ENCODE results near the gene ZSCAN10.

ZSCAN10 gene

DNA sequence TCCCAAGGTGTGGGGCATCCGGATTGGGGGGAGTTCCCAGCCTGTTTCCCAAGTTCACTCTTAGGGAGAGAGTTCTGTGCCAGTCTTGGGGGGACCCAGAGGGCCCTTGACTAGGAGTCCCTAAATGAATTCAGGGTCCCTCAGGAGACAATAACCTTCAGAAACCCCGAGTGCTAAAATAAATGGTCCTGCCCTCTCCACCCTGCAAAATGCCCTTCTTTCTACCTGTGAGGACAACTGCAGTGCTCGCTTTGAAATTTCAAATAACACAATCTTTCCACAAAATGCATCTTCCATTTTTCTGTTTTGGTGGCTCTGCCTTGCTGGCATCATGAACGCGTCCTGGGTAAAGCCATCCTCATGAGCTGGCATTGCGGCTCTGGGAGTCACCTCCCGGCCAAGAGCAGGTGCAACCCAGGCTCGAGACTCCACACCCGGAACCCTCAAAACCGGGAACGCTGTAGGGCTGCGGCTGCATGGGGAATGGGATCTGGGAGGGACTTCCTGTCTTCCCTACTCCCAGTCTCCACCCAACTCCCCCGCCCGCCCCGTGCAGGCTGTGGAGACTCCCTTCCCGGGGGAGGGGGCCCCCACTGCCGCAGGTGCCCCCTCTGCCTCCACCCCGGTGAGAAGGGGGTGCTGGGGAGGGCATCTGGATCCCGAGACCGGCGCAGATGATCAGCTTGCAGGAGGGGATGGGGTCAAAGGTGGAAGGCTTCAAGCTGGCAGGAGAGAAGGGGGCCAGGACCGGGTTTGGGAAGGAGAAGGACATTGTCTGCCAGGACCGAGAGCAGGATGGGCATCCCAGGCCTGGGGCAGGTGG is 13.2 kb upstream of the ZSCAN10 start, which contains the start of gene ZNF205:
Gene ZNF205 (plus strand): TSS at position 529 of the 823 bp plus-strand sequence. CDS start 845 bp downstream, outside the sequence.
- Histone ChIP-seq H3K27me3 (ENCODE audit: insufficient read depth, poor library complexity, severe bottlenecking) (peaks cover 5% of the 10 kb centered on the region), H3K4me3 (replicated peaks; ENCODE audit: insufficient read depth, low read length) (no peak within 1 kb of the TSS), H3K27ac (replicated peaks) (no peak within 1 kb of the TSS)
- no peak for DNase-seq (ENCODE audit: low read depth in 1 of 2, low spot score in 1 of 2)
- TF ChIP-seq POLR2AphosphoS5 (IDR thresholded peaks at IDR 0.05; ENCODE audit: low read depth), result no peak
- no peak for TF ChIP-seq SPI1 (IDR thresholded peaks at IDR 0.05; ENCODE audit: borderline replicate concordance, low read depth)
- TF ChIP-seq GABPA (IDR thresholded peaks at IDR 0.05; ENCODE audit: low read depth), result no peak
- TF ChIP-seq, protein P1, sequence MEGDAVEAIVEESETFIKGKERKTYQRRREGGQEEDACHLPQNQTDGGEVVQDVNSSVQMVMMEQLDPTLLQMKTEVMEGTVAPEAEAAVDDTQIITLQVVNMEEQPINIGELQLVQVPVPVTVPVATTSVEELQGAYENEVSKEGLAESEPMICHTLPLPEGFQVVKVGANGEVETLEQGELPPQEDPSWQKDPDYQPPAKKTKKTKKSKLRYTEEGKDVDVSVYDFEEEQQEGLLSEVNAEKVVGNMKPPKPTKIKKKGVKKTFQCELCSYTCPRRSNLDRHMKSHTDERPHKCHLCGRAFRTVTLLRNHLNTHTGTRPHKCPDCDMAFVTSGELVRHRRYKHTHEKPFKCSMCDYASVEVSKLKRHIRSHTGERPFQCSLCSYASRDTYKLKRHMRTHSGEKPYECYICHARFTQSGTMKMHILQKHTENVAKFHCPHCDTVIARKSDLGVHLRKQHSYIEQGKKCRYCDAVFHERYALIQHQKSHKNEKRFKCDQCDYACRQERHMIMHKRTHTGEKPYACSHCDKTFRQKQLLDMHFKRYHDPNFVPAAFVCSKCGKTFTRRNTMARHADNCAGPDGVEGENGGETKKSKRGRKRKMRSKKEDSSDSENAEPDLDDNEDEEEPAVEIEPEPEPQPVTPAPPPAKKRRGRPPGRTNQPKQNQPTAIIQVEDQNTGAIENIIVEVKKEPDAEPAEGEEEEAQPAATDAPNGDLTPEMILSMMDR (IDR thresholded peaks at IDR 0.05; ENCODE audit: insufficient read depth, low read length), result no peak
- TF ChIP-seq, protein P2, sequence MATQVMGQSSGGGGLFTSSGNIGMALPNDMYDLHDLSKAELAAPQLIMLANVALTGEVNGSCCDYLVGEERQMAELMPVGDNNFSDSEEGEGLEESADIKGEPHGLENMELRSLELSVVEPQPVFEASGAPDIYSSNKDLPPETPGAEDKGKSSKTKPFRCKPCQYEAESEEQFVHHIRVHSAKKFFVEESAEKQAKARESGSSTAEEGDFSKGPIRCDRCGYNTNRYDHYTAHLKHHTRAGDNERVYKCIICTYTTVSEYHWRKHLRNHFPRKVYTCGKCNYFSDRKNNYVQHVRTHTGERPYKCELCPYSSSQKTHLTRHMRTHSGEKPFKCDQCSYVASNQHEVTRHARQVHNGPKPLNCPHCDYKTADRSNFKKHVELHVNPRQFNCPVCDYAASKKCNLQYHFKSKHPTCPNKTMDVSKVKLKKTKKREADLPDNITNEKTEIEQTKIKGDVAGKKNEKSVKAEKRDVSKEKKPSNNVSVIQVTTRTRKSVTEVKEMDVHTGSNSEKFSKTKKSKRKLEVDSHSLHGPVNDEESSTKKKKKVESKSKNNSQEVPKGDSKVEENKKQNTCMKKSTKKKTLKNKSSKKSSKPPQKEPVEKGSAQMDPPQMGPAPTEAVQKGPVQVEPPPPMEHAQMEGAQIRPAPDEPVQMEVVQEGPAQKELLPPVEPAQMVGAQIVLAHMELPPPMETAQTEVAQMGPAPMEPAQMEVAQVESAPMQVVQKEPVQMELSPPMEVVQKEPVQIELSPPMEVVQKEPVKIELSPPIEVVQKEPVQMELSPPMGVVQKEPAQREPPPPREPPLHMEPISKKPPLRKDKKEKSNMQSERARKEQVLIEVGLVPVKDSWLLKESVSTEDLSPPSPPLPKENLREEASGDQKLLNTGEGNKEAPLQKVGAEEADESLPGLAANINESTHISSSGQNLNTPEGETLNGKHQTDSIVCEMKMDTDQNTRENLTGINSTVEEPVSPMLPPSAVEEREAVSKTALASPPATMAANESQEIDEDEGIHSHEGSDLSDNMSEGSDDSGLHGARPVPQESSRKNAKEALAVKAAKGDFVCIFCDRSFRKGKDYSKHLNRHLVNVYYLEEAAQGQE (IDR thresholded peaks at IDR 0.05; ENCODE audit: insufficient replicate concordance, low read depth), result no peak

DNA sequence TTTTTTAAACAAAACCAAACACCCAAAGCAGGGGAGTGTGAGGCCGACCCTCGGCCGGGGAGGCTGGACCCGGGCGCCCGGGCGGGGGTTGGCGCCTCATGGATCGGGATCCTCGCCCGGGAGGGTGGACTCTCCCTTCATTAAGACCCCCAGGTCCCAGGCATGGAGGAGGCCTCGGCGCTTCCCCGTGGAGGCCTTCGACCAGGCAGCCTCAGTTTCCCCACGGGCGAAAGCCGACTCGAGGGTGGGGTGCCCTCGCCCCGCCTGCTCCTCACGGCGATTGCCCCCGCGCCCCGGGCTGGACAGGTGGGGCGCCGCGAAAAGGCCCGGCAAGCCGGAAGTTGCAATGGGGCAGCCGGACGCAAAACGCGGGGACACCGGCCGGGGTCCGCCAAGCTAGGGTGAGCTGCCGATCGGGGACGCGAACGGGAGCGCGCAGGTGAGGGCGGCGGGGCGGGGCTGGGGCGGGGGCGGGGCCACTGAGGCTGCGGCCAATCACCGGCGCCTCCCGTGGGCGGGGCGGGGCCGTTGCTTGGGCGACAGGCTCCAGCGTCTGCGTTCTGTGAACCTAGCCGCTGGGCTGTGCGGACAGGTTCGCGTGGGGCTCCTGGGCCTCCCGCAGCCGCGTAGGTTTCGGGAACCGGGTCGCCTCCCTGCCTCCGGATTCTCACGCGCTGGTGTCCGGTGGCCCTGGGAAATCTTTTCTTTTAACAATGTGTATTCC is 7.3 kb upstream of the ZSCAN10 start:
- Histone ChIP-seq H3K27me3 (ENCODE audit: insufficient read depth, poor library complexity, severe bottlenecking) (no peaks in the 10 kb centered on the region), H3K27ac (replicated peaks) (peak overlapping the region; percentile 86), H3K4me3 (replicated peaks; ENCODE audit: insufficient read depth, low read length) (peak overlapping the region; percentile 55)
- peak; percentile 83 to 94 for DNase-seq (ENCODE audit: low read depth in 1 of 2, low spot score in 1 of 2)
- TF ChIP-seq POLR2AphosphoS5 (IDR thresholded peaks at IDR 0.05; ENCODE audit: low read depth) (peak; percentile 89), SPI1 (IDR thresholded peaks at IDR 0.05; ENCODE audit: borderline replicate concordance, low read depth) (no peak), GABPA (IDR thresholded peaks at IDR 0.05; ENCODE audit: low read depth) (peak; percentile 96)
- TF ChIP-seq, protein P2 (IDR thresholded peaks at IDR 0.05; ENCODE audit: insufficient replicate concordance, low read depth), result peak; percentile 62

DNA sequence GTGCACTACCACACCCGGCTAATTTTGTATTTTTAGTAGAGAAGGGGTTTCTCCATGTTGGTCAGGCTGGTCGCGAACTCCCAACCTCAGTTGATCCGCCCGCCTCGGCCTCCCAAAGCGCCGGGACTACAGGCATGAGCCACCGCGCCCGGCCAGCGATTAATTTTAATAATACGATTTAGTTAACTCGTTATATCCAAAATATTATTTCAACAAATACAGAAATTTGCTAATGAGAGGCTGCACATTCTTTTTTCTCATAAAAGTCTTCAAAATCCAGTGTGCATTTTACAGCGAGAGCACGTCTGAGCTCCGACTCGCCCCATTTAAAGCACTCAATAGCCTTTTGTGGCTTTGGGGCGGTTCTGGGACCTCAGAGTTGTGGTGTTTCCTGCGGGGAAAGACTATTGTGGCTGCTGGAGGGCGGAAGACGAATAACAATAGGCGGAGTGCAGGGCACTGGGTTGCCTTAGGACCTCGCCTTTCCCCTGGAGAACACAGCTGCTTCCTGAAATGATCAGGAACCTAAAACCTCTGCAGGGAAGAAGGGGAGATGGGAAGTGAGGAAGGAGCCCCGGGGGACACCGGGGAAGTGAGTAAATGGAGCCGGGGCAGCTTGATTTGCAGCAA is 2.9 kb upstream of the ZSCAN10 start:
- Histone ChIP-seq H3K27me3 (ENCODE audit: insufficient read depth, poor library complexity, severe bottlenecking) (no peaks in the 10 kb centered on the region), H3K4me3 (replicated peaks; ENCODE audit: insufficient read depth, low read length) (no peak overlapping the region), H3K27ac (replicated peaks) (peak overlapping the region; percentile 21)
- peak; percentile 72 to 74 for DNase-seq (ENCODE audit: low read depth in 1 of 2, low spot score in 1 of 2)
- TF ChIP-seq GABPA (IDR thresholded peaks at IDR 0.05; ENCODE audit: low read depth) (no peak), POLR2AphosphoS5 (IDR thresholded peaks at IDR 0.05; ENCODE audit: low read depth) (no peak), SPI1 (IDR thresholded peaks at IDR 0.05; ENCODE audit: borderline replicate concordance, low read depth) (no peak)

DNA sequence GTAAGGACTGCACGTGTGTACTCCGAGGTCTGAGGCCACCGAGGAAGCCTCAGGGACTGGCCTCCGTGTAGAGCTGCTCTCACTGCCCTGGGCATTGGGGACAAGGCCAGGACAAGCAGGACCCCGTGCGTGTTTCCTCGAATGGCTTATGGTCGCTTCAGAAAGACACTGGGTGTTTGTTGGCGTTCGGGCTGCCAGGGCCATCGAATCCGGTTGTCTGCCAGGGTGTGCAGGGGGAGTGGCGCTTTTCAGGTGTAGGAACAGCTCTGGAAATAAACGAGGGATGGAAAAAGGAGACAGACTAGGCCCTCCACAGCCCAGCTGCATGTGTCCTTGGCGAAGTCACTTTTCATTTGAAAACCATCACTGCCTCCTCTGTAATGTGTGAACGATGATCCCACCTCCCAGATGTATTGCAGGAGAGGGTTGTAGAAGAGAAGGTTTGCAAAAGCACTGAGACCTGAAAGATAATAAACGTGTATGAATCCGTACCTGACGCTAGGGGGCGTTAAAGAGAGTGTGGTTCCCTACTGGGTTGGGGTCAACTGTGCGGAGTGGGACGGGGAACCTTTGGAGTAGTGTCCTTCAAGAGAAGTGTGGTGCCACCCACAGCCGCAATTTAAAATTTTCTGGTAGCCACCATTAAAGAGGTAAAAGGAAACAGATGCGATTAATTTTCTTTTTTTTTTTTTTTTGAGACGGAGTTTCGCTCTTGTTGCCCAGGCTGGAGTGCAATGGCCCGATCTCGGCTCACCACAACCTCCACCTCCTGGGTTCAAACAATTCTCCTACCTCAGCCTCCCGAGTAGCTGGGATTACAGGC is 2.1 kb upstream of the ZSCAN10 start:
- DNase-seq (ENCODE audit: low read depth in 1 of 2, low spot score in 1 of 2), result peak in 1 of 2 experiments; percentile 69
- H3K4me3 ChIP-seq (replicated peaks; ENCODE audit: insufficient read depth, low read length), result no peak overlapping the region
- peak overlapping the region; percentile 21 for H3K27ac ChIP-seq (replicated peaks)
- TF ChIP-seq GABPA (IDR thresholded peaks at IDR 0.05; ENCODE audit: low read depth) (no peak), POLR2AphosphoS5 (IDR thresholded peaks at IDR 0.05; ENCODE audit: low read depth) (no peak)
- TF ChIP-seq, protein P2 (IDR thresholded peaks at IDR 0.05; ENCODE audit: insufficient replicate concordance, low read depth), result no peak
- TF ChIP-seq, protein P1 (IDR thresholded peaks at IDR 0.05; ENCODE audit: insufficient read depth, low read length), result peak; percentile 50
- no peaks in the 10 kb centered on the region for H3K27me3 ChIP-seq (ENCODE audit: insufficient read depth, poor library complexity, severe bottlenecking)
